HG02884 (cell line): ENCODE results near the gene RAB4B.
A peak's percentile ranks its signal among the peaks of the same experiment; 100 is the strongest.
"Not testable (repeated sequence)": the region's sequence is repeated elsewhere in the genome, so short reads cannot be mapped to it uniquely, and the experiment has no call there.

Source experiments
- ATAC-seq: cut with Tn5 transposase; IDR thresholded peaks from one replicate; pipeline ENCODE4 v1.9.1; 2021; ENCODE audit warnings: mild to moderate bottlenecking, moderate library complexity; ENCODE audit not compliant: unreplicated experiment

Gene RAB4B

DNA sequence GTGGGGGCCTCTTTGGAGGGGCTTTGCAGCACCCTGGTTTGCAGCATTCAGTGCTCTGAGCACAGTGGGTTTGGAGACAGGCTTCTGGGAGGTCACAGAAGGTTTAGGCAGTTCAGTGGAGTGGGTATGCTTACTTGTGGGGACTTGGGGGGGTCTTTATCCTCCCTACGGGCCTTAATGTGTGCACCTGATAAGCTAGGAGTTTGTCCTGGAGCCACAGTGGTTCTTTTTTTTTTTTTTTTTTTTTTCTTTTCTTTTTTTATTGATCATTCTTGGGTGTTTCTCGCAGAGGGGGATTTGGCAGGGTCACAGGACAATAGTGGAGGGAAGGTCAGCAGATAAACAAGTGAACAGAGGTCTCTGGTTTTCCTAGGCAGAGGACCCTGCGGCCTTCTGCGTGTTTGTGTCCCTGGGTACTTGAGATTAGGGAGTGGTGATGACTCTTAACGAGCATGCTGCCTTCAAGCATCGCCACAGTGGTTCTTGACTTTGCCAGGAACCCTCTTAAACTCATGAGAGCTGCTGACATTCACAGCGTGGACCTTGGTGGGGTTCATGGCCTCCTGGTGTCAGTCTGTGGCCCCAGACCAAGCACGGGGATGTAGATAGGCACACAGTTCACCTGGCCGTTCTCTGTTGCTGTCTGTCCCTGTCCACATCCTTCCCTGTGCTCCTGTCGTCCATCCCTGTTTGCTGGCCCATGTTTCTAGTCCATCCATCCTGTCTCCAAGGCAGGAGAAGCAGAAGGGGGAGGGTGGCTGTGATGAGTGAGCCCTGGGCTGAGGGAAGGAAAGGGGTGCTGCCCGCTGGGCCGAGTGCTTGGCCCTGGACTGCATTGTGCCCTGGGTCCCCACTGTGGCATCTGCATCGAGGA is 23.6 kb downstream of the RAB4B start:
- no peak for ATAC-seq

DNA sequence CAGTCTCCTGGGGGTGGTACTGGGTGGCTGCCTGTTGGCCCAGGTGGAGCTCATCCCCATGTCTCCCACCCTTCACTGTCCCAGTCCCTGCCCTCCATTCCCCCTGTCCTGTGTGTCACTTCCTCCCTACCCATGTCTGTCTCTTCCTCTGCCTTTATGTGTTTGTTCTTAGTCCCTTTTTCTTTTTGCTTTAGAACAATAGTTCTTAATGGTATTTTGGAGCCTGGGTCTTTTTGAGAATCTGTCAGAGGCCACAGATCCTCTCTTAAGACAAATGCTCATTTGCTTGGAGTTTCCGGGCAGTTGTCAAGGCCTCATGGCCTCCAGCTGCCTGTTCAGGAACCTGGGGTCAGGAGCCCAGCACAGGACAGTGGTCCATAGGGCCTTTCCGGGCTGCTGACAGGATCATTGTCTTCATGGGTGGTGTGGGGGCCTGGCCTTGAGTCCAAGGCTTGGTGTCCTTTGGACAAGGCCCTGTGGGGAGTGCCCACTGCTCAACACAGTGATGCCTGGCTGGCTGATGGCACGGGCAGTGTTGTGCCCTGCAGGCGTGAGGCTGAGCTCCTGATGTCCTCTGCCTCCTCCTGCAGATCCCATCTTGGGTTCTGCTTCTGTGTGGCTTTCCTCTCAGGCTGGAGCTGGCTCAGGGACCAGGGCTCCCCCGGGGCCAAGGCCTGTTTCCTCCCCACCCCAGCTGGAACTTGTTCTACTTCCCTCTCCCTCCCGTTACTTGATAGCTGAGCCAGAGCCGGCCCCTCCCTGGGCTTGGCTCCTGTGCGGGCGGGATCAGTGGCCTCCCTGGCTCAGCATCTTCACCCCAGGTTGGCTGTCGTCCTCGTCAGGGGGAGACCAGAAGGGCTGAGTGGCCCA is 24.5 kb downstream of the RAB4B start:
- ATAC-seq: no peak

DNA sequence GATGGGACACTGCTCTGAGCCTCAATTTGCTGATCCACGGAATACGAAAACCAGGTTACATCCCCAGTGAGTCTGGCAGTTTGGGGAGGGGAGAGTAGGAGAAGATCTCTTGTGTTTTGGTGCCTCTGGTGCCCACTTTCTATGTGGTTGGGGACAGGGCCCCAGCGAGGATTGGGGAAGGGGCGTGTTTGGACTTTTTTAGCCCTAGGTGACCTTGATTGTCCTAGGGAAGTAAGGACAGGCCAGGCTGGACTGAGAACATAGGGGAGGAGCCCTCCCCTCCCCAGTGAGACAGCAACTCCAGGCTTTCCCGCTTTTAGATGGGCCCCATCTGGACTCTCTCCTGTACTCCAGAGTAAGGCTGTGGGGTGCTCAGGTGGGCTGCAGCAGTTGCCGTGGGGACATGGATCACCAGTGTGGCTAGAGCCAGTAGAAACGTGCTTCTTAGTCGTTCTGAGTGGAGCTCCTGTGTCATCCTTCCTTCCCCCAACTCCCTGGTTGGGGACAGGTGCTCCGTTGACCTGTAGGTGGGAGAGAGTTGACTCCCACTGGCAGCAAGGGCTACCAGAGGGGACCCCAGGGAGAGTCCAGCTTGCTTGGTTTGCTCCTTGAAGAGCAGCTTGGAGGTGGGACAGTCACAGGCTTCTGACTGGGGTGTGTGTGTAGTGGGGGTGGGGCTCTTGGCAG is 25.3 kb downstream of the RAB4B start:
- ATAC-seq: no peak

DNA sequence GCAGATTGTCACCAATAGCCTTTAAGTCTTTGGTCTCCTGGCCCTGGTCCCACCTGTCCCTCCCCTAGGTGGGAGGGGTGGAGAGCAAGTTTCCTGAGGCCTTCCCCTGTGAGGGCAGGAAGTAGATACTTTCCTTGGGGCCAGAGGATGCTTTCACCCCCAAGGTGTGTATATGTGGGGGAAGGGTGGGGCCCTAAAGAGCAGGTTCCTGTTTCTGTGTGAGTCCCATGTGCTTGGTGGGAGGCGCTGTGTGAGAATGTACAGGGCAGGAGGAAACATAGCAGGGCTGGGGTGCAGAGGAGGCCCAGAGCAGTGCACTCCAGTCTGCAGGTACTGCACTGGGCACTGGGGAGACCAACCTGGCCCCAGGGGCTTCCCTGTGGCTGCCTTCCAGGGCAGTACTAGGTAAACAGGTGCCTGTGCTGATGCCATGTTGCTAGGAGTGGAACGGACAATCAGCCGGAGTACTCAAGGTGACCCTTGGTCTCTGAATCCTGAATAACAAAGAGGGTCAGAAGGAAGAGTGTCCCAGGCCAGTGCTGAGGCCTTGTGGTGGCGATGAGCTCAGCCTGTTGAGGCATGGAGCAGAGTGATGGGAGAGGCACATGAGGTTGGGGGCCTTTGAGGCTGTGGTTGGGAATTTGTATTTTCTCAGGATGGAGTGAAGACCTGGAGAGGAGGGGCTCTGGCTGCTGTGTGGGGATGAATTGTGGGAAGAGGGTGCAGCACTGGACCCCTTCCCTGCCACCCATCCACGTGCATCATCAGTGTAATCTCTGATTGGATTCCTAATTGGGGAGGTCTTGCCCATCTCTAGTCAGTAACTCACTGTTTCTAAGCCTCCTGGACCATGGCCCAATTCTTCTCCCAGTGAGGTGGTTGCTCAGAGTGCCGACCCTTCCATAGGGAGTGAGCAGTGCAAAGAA is 26.1 kb downstream of the RAB4B start:
- ATAC-seq: no peak

DNA sequence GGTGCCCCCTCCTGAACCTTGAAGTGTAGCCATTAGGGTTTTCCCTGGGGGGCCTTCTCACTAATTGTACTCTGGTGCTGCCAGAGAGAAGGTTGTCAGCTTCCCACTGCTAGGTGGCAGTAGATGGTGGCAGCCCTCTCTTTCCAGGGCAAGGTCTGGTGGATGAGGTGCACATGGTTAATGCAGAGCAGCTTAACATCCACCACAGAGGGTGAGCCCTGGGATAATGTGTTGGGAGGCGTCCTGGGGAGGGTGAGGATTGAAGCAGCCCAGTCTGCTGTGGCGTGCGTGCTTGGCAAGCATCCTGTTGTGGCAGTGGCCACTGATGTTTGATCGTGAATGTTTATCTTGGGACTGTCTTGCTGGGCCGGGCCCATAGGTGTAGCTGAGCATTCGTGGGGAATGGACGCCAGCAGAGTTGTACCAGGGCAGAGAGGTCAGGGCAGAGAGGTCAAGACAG is 26.8 kb downstream of the RAB4B start:
- no peak for ATAC-seq

DNA sequence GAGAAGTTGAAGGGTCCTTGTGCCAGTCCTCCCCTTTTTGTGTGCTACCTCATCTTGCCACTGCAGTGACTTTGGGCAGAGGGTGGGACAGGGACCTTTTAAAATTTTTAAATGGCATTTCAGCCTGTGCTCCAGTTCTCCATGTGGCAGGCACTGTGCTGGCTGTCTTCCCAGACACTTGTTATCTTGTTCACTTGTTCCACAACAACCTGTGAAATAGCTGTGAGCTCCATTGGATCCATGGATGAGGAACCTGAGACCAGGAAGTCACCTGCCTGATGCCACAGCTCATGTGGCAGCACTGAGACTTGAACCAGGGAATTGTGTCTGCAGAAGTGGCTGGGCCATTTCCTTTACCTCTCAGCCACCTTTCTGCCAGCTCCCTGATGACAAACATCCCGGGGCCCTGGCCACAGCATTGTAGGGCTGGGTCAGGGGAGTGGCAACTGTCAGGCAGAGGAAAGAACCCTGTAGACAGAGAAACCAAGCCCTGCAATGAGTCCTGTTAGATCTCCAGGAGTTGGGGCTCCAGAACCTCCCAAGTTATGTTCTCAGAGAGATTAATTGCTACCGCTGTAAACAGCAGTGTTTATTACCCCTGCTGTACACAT is 27.3 kb downstream of the RAB4B start:
- no peak for ATAC-seq

DNA sequence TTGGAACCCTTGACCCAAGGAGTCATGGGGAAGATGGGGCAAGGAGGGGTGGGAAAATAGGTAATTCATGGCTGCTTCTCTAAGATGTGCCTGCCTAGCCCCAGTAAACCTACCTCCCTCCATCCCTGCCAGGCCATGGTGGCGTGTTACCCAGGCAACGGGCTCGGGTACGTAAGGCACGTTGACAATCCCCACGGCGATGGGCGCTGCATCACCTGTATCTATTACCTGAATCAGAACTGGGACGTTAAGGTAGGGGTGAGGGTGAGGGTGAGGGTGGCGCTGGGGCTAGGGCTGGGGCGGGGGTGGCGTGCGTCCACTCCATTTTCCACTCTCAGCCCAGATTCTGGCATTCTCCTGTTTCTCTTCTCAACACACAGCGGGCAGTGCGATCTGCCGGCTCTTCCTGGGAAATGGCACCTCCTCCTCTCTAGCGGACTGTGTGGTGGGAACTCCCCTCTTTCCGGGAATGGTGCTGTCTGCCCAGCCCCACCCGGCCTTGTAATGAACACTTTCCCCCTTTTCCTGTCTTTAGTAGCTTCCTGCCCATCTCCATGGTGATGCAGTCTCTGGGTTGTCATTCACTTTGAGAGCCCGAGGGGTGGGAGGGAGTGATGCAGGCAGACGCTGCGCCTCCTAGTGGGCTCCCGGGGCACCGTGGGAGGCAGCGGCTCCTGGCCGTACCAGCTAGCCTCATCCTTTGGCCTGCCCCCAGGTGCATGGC is 28.5 kb downstream of the RAB4B start:
- ATAC-seq: no peak

DNA sequence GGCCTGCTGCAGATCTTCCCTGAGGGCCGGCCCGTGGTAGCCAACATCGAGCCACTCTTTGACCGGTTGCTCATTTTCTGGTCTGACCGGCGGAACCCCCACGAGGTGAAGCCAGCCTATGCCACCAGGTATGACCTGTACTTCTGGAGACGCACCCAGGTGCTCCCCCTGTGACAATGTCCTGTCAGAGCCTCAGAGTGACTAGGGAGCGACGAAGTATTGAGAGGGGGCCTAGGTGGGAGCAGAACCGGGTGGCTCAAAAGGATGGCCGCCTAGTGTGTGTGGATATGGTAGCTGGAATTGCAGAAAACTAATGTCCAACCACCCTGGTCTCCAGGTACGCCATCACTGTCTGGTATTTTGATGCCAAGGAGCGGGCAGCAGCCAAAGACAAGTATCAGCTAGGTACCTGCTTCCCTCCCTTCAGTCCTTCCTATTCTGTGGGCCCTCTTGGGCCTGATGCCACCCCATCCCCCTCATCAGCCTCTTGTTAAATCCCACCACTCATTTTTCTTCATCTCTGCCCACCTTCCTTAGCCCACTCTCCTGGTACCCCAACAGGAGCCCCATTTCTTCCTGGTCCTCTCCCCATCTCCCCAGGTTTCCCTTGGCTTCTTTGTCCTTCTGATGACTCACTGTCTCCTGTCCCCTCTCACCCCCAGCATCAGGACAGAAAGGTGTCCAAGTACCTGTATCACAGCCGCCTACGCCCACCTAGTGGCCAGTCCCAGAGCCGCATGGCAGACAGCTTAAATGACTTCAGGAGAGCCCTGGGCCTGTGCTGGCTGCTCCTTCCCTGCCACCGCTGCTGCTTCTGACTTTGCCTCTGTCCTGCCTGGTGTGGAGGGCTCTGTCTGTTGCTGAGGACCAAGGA is 29.3 kb downstream of the RAB4B start:
- no peak for ATAC-seq

DNA sequence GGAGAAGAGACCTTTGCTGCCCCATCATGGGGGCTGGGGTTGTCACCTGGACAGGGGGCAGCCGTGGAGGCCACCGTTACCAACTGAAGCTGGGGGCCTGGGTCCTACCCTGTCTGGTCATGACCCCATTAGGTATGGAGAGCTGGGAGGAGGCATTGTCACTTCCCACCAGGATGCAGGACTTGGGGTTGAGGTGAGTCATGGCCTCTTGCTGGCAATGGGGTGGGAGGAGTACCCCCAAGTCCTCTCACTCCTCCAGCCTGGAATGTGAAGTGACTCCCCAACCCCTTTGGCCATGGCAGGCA is 29.9 kb downstream of the RAB4B start:
- ATAC-seq: no peak

DNA sequence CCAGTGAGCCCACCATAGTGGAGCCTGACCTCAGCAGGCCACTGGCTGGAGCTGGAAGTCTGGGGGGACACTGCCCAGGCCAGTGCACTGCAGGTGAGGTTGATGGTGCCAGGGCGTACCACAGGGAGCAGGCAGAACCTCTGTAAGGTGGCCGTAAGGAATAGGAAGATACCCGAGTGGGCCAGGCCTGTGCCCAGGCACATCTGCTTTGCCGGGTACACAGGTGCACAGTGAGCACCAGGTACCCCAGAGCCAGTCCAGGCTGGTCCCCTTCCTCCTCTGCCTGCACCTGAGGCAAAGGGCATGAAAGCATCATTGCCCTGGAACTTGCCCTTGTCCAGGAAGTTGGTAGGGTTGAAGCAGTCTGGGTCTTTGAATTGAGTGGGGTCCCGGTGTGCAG is 30.4 kb downstream of the RAB4B start:
- no peak for ATAC-seq

DNA sequence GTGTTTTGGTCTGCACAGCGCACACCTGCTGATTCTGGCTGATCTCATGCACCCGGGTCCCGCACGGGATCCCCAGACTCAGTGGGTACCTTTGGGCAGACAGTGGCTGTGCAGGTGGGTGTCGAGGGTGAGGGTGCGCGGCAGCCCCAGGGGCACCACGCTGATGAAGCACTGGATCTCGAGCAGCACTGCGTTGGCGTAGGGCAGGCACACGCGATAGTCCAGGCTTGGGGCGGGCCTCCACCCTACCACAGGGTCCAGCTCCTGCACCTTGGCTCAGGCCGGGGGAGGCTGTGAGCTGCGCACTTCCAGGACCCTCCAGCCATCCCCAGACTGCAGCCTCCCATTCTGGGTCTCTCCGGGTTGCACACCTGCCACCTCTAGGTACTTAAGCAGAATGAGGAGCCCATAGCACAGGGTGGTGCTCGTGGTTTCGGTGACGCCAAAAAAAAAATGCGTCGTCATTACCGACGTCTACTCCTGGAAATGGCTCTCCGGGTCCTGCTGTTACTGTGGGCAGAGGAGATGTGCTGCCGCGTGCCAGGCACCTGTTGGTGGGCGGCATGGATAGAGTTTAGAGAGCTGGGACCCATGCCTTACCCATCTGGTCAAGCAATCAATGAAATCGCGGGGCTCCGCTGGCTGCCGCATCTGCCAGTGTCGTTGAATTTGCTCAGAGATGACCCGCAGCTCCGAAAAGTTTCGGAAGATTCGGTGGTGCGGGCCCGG is 31.5 kb downstream of the RAB4B start:
- no peak for ATAC-seq

DNA sequence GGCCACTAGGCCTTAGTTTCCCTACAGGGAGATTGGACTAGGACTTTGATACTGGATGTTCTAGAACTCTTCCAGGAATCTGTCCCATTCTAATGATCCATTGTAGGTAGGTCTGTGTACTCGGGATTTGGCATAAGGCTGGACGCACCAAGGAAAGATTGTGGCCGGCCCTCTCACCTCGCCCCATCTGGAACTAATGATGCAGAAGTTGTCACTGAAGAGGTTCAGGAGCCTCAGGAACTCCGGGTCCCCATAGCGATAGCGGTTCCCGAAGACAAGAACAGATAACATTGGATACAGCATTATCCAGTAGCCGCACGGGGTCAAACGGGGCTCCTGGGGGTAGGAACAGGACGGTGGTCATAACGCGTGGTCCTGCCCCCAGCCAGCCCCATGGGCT is 32.1 kb downstream of the RAB4B start:
- ATAC-seq: no peak

DNA sequence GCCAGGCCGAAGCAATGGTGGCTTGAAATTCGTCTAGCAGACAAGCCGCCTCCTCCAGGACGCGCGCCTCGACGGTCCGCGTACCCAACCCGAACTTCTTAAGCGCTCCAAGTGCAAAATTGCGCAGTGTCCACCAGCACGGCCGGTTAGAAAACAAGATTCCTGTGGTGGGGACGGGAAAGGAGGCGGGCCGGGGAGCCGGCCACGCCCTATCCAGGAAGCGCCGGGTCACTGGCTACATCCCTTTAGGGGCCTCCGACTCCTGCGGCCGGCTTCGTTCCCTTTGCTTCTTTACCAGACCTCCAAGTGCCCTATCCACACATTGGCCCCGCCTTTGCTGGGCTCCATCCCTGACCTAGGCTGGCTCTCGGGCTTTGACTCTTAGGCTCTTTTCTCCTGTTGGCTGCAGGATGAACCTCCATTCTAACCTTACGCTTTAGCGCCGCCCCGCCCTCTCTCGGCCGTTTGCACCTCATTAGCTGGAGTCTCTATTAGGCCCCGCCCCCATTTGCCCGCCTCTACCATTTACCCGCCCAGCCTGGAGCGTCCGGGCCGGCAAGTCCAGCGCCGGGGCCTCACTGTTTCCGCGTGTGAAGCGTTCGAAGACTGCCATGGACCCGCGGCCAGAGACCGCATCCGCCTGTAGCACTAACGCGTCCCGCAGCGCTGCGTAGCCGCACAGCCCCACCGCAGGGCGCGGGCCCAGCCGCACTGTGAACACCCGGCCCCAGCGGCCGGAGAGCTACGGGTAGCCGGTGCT is 32.8 kb downstream of the RAB4B start:
- peak; percentile 69 for ATAC-seq

DNA sequence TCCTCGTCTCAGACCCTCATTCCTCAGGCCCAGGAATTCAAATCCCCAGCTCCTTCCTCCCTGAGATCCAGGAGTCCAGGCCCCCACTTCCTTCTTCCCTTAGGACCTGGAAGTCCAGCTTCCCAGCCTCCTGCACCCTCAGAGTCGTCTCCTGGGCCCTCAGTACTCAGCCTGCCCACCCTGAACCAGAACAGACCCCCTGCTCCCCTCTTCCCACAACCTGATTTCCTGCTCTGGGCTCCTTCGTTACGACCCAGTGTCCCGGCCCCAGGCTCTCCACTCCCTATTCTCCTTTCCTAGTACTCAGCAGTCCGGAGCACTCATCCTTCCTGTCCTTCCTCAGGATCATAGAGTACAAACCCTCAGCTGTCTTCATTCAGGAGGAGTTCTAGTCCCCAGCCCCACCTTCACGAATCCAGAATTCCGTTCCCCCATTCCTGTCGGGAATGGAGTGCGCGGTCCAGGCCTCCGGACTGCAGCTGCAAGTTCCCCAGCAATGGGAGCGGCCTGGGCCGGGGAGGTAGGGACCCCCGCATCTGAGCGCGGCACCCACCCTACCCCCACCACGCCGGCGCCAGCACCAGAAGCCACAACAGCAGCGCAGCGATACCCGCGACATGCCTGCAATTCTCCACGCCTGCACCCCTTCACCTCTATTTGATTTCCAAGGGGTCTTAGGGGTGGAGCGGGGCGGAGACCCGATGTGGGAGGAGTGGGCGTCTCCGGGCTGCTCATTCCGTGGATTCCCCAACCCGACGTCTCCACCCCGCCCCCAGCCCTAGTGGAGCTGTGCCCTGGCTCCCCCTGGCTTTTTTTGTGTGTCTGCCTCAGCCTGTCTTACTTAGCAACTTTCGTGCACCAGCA is 33.7 kb downstream of the RAB4B start:
- ATAC-seq: no peak

DNA sequence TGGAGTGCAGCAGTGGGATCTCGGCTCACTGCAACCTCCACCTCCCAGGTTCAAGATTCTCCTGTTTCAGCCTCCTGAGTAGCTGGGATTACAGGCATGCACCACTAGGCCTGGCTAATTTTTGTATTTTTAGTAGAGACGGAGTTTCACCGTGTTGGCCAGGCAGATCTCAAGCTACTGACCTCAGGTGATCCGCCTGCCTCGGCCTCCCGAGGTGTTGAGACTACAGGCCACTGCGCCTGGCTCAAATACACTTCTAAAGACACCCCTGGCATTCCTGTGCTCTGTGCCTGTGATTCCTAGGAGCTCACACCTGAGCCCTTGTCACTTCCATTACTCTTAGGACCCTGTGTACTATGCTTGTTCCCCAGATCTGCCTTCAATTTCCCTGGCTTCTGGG is 34.5 kb downstream of the RAB4B start:
- ATAC-seq: not testable (repeated sequence)

DNA sequence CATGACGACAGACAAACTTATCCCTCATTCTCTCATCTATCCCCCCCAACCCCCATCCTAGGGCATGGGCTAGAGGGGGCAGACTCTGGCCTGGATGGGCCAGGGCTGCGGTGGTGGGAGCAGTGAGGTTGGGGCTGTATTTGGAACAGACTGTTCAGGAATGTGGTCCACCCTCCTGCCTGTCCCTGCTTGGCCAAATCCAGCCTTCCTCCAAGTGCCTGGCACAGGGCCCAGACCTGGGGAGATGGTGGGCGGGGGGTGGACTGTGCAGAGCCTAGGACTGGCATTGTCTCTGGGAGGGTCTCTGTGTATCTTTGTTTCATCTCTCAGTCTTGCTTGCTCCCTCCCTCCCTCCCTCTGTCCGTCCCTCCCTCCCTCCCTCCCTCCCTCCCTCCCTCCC is 35.1 kb downstream of the RAB4B start:
- ATAC-seq: no peak
